Muscle layer of colon (tissue), 2 donors: ENCODE data around the gene GTF2A1.

Experiments used
- H3K27ac ChIP-seq: one replicate; pipeline ENCODE4 v1.7.0; 2013; ENCODE audit warnings: low read depth, mild to moderate bottlenecking, low read length, moderate library complexity
- H3K27me3 ChIP-seq, 2 donors: one replicate each; pipeline ENCODE4 v1.7.0; 2013; ENCODE audit warnings: low read length in 2 of 2, mild to moderate bottlenecking in 2 of 2; ENCODE audit not compliant: insufficient read depth in 2 of 2, control insufficient read depth in 1 of 2
- H3K36me3 ChIP-seq: one replicate; pipeline ENCODE4 v1.7.0; 2013; ENCODE audit warnings: mild to moderate bottlenecking, low read length; ENCODE audit not compliant: insufficient read depth
- H3K4me1 ChIP-seq: one replicate; pipeline ENCODE4 v1.7.0; 2013; ENCODE audit warnings: mild to moderate bottlenecking, low read length; ENCODE audit not compliant: insufficient read depth
- H3K4me3 ChIP-seq, 2 donors: one replicate each; pipeline ENCODE4 v1.7.0; 2013; ENCODE audit warnings: low read length in 2 of 2, low read depth in 1 of 2, mild to moderate bottlenecking in 1 of 2, moderate library complexity in 1 of 2
- H3K9ac ChIP-seq: one replicate; pipeline ENCODE4 v1.7.0; 2013; ENCODE audit warnings: low read length
- H3K9me3 ChIP-seq: one replicate; pipeline ENCODE4 v1.7.0; 2013; ENCODE audit warnings: mild to moderate bottlenecking, low read length
- donor health status: abdominal sarcoma.
- donor health status: Adenocarcinoma of cecum.

Gene GTF2A1

DNA sequence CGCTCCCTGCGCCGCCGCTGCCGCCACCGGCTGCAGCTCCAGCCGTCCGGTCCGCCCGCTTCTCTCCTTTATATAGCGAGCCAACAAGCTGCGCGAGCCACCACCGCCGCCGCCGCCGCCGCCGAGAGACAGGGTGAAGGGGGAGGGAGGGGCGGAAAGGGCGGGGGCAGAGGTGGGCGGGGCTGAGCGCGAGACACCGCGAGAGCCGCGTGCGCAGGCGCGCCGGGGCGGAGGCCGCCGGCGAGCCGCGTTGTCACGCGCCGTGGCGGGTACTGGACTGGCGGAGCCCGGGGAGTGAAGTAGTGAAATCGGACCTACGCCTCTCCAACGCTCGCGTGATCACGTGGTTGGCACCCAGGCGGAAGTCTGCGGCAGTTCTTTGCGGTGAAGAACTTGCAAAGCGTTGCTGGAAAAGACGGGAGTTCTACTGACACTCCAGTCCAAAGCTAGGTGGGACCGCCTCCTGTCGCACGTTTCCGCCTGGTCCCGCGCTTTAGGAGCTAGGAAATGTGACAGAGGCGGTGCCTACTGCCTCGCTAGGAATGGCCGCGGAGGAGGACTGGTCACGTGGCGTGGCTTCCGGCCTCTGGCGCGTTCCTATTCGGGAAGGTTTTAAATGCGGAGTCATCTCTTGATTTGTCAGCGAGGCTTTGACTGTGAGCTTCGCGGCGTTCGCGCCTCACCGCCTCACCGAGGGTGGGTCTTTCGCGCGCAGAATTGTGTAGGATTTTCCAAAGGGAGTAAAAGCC lies at the start of gene GTF2A1:
TSS of gene GTF2A1 (minus strand) at position 130 of the 749 bp plus-strand sequence. CDS start 441 bp downstream, outside the sequence.
- H3K9me3 ChIP-seq: no peaks in the 10 kb centered on the region

DNA sequence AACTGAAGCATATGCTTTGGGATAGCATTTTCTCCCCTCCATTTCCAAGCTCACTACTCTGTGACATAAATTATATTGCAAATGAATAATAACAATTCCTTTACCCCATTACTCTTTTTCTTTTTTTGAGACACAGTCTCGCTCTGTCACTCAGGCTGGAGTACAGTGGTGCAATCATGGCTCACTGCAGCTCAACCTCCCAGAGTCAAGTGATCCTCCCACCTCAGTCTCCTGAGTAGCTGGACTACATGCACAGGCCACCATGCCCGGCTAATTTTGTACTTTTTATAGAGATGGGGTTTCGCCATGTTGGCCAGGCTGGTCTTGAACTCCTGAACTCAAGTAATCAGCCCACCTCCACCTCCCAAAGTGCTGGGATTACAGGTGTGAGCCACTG lies 49.2 kb upstream of the GTF2A1 start:
- no peak overlapping the region for H3K9ac ChIP-seq
- no peak overlapping the region for H3K4me3 ChIP-seq
- no peaks in the 10 kb centered on the region for H3K36me3 ChIP-seq
- no peaks in the 10 kb centered on the region for H3K4me1 ChIP-seq
- no peaks in the 10 kb centered on the region for H3K9me3 ChIP-seq
- H3K27ac ChIP-seq: no peak overlapping the region
- no peaks in the 10 kb centered on the region for H3K27me3 ChIP-seq

More for the DNA sequence above, at the start of gene GTF2A1:
- Histone ChIP-seq H3K27me3 (no peaks in the 10 kb centered on the region), H3K4me3 (peak within 1 kb of the TSS; percentile 79 to 96), H3K4me1 (peaks cover 27% of the 10 kb centered on the region), H3K9ac (peak within 1 kb of the TSS; percentile 100), H3K27ac (peak within 1 kb of the TSS; percentile 99), H3K36me3 (no peaks in the 10 kb centered on the region)

DNA sequence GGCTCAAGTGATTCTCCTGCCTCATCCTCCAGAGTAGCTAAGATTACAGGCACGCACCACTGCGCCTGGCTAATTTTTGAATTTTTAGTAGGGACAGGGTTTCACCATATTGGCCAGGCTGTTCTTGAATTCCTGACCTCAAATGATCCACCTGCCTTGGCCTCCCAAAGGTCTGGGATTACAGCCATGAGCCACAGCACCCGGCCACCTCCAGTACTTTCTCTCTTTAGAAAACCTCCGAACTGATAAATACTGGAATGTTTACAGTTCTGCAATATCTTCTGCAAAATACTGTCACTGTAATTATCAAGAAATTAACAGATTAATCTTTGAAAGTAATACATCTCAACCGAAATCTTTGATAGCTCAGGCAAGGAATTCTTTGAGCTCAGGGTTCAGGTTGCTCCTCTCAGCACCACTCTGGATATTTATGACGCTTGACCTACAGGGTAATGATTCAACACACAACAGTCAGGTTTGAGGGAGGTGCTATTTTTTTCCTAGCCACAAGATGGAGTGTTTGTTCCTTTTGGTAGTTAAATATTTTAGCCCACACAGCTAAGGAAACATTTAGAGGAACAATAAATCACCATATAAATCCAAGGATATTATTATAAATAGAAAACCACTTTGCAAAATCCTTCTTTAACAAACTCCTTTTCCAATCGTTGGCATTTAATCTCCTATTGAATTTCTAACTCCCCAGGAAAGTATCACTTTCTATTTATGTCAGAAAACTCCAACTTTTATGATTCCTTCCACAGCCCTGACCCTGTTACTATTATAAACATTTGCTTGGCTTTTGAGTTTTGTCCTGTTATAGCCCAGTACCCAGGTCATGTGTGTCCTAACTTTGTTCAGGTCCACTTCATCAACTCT lies 48.6 kb upstream of the GTF2A1 start:
- no peaks in the 10 kb centered on the region for H3K9me3 ChIP-seq
- no peak overlapping the region for H3K9ac ChIP-seq
- no peaks in the 10 kb centered on the region for H3K27me3 ChIP-seq
- H3K36me3 ChIP-seq: no peaks in the 10 kb centered on the region
- H3K4me3 ChIP-seq: no peak overlapping the region
- H3K4me1 ChIP-seq: no peaks in the 10 kb centered on the region
- no peak overlapping the region for H3K27ac ChIP-seq

DNA sequence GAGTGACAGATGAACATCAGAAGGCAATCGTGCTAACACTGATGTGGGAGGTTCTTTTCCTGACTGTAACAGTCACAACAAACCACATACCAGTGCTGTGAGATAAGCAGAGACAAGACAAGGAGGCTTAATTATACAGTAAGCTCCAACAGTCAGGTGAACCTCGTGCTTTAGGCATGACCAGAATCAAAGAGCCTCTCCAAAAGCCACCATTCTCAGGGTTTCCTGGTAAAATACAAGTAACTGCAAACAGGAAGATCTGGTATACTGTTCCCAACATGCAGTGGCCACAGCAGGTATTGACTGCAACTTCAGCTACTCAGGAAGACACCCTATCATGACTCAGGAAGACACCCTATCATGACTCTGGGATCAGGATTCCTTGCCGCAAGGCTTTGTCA lies 47.3 kb upstream of the GTF2A1 start:
- Histone ChIP-seq H3K4me3 (no peak overlapping the region), H3K27ac (no peak overlapping the region), H3K9me3 (no peaks in the 10 kb centered on the region), H3K36me3 (no peaks in the 10 kb centered on the region), H3K27me3 (no peaks in the 10 kb centered on the region), H3K9ac (no peak overlapping the region), H3K4me1 (no peaks in the 10 kb centered on the region)

DNA sequence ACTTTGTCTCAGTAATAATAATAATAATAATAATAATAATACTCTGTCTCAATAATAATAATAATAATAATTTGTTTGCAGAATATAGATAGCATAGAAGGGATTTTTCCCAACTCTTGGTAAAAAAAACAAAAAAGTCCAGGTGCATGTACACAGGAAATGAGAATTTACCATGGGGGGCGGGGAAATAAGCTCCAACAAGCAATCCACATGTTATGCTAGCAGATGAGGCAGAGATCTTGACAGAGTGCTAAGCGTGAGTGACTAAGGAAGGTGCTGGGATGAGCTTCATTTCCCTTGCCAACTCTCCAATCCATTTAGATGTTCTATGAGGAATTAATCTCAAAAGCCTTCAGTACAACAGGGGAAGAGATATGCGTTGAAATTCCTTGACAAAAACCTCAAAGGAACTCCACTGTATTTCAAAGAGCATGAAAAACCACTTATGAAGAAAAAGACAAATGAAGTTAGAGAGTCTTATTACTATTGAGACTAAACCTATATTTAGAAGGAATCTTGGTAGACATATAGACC lies 44.9 kb upstream of the GTF2A1 start:
- no peak overlapping the region for H3K9ac ChIP-seq
- H3K27ac ChIP-seq: no peak overlapping the region
- H3K27me3 ChIP-seq: no peaks in the 10 kb centered on the region
- H3K4me3 ChIP-seq: no peak overlapping the region
- H3K9me3 ChIP-seq: no peaks in the 10 kb centered on the region
- no peaks in the 10 kb centered on the region for H3K4me1 ChIP-seq
- no peaks in the 10 kb centered on the region for H3K36me3 ChIP-seq

DNA sequence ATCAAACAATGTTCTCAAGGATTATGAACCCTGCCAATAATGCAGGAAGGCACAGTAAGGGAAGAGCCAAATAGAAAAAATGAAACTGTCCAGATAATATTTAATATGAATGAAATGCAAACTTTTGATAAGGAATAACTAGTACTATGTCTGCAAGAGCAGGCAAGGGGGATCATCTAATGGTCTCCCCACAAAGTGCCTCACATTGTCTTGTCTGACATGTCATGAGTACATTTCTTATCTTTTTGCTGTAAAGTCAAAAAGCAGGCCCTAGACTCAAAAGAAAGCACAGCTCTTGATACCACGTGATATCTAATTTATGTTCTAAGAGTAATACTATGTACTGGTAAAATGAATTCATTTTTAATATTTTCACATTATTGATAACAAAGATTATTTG lies 43.9 kb upstream of the GTF2A1 start:
- H3K36me3 ChIP-seq: no peaks in the 10 kb centered on the region
- no peak overlapping the region for H3K4me3 ChIP-seq
- no peak overlapping the region for H3K27ac ChIP-seq
- no peaks in the 10 kb centered on the region for H3K4me1 ChIP-seq
- H3K9ac ChIP-seq: no peak overlapping the region
- no peaks in the 10 kb centered on the region for H3K9me3 ChIP-seq
- no peaks in the 10 kb centered on the region for H3K27me3 ChIP-seq

DNA sequence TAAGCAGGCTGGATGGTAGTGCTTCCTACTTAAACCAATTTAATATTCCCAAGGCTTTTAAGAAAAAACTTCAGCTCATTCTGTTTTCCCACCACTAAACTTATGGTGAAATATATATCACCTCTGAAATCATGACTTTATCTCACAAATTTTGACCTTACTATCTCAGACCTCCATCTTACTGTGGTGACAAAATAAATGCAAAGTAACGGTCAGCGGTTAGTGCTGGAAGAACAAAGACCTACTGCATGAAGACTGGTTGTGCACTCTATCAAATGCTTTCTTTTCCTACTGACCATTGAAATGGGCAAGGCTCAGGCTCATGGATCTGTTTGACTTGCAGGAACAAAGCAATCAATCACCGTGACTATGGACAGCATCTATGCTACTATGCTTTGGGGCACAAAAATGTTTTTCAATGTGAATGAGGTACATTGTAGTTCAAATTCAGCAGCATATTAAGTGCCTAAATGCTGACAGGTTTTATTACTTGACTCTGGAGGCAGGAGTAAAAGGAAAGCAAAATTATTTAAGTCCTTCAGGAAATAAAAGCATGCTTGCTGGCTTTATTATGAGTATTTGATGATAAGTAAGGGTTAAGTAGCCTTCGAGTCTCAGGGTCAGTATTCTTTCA lies 43.1 kb upstream of the GTF2A1 start:
- H3K36me3 ChIP-seq: no peaks in the 10 kb centered on the region
- no peak overlapping the region for H3K9ac ChIP-seq
- no peaks in the 10 kb centered on the region for H3K27me3 ChIP-seq
- no peaks in the 10 kb centered on the region for H3K4me1 ChIP-seq
- H3K4me3 ChIP-seq: no peak overlapping the region
- no peak overlapping the region for H3K27ac ChIP-seq
- no peaks in the 10 kb centered on the region for H3K9me3 ChIP-seq

DNA sequence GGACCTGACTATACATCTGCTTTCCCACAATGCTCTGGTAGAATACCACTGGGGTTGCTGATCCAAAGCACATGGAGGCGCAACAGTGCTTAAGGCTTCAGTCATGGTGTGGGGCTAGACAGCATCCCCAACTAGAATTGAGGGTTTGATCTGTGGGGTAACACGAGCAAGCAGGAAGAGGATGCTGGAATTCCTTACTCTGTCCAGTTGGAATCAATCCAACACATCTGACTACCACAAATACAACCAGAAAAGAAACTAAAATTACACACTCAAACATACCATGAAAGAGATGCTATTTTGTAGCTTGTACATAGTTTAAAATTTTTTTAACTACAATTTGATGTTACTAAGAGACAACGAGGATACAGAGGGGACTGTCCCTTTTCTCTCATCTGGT lies 40.4 kb upstream of the GTF2A1 start:
- H3K27me3 ChIP-seq: no peaks in the 10 kb centered on the region
- H3K4me1 ChIP-seq: no peaks in the 10 kb centered on the region
- H3K4me3 ChIP-seq: no peak overlapping the region
- H3K36me3 ChIP-seq: no peaks in the 10 kb centered on the region
- no peak overlapping the region for H3K27ac ChIP-seq
- no peak overlapping the region for H3K9ac ChIP-seq
- no peaks in the 10 kb centered on the region for H3K9me3 ChIP-seq

DNA sequence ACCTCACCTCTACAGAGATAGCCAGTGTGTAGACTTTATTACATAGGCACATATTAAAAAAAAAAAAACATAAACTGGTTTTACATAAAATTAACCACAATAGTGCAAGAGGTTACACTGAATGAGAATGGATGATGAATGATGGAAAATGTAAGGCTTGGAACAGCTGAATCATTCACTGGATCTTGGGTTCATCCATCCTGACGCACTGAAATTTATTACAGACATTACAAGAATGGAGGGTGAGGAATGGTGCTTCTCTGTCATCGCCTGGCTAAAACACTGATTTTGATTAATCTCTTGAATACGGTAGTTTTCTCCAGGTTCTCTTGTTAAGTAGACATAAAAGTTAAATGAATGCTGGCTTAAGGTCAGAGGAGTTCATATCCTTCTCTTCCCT lies 40.0 kb upstream of the GTF2A1 start:
- Histone ChIP-seq H3K4me3 (no peak overlapping the region), H3K27ac (no peak overlapping the region), H3K36me3 (no peaks in the 10 kb centered on the region), H3K9ac (no peak overlapping the region), H3K27me3 (no peaks in the 10 kb centered on the region), H3K4me1 (no peaks in the 10 kb centered on the region), H3K9me3 (no peaks in the 10 kb centered on the region)

DNA sequence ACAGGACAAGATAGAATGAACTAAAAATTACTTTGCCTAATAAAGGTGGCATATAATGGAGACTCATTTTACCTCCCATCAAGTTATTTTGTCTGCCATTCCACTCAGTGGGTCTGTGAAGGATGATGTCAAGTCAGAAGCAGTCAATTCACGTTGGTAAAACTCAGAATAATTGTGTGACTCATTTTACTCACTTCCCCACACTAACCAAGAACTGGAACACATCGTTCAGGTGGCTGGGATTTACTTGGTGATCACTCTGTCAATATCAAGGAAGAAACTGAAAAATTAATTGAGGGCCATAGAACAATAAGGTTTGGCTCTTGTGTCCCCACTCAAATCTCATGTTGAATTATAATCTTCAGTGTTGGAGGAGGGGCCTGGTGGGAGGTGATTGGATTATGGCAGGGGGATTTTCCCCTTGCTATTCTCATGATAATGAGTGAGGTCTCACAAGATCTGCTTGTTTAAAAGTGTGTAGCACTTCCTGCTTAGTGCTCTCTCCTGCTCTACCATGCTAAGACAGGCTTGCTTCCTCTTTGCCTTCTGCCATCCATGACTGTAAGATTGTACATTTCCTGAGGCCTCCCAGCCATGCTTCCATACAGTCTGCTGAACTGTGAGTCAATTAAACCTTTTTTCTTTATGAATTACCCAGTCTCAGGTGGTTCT lies 35.7 kb upstream of the GTF2A1 start:
- H3K4me1 ChIP-seq: no peaks in the 10 kb centered on the region
- H3K27ac ChIP-seq: no peak overlapping the region
- no peak overlapping the region for H3K9ac ChIP-seq
- no peaks in the 10 kb centered on the region for H3K9me3 ChIP-seq
- H3K36me3 ChIP-seq: no peaks in the 10 kb centered on the region
- H3K27me3 ChIP-seq: no peaks in the 10 kb centered on the region
- H3K4me3 ChIP-seq: no peak overlapping the region

DNA sequence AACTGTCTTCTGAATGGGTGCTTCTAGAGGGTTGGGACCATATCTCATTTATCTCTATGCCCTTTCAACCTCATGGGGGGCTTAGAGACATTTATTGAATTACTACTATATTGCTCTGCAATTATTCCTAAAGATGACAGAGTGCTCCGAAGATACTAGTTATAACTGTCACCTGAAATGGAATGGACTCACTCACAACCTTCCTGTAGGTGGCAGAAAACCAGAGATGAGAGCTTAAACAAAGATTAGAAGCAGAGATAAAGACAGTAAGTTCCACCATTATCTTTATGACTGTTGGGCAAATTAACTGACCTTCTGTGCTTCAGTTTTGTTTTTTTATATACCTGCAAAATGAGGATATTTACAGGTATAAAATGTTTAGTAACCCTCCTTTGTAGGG lies 31.5 kb upstream of the GTF2A1 start:
- no peaks in the 10 kb centered on the region for H3K27me3 ChIP-seq
- H3K4me1 ChIP-seq: no peaks in the 10 kb centered on the region
- H3K4me3 ChIP-seq: no peak overlapping the region
- H3K27ac ChIP-seq: no peak overlapping the region
- no peaks in the 10 kb centered on the region for H3K36me3 ChIP-seq
- no peaks in the 10 kb centered on the region for H3K9me3 ChIP-seq
- H3K9ac ChIP-seq: no peak overlapping the region
